ENCODE measurements around the gene GPR137B.
"Not testable (repeated sequence)": the region's sequence is repeated elsewhere in the genome, so short reads cannot be mapped to it uniquely, and the experiment has no call there.

The GPR137B gene

GRCh38 chr1:236144446-236145150 is 2.3 kb downstream of the GPR137B start:
- DNase-seq: no peak

GRCh38 chr1:236147068-236147467 is 4.7 kb downstream of the GPR137B start:
- DNase-seq: no peak

- no peak for DNase-seq
Observed at GRCh38 chr1:236147521-236148469, 5.5 kb downstream of the GPR137B start.

GRCh38 chr1:236148470-236148845 is 6.1 kb downstream of the GPR137B start:
- DNase-seq: no peak

- DNase-seq: no peak
Observed at GRCh38 chr1:236149003-236149595, 6.8 kb downstream of the GPR137B start.

- no peak for DNase-seq
Observed at GRCh38 chr1:236149696-236150228, 7.4 kb downstream of the GPR137B start.

- no peak for DNase-seq
Observed at GRCh38 chr1:236150311-236150955, 8.1 kb downstream of the GPR137B start.

- DNase-seq: no peak
Observed at GRCh38 chr1:236150986-236151385, 8.6 kb downstream of the GPR137B start.

GRCh38 chr1:236151739-236152424 is 9.5 kb downstream of the GPR137B start:
- no peak for DNase-seq

GRCh38 chr1:236154126-236154525 is 11.8 kb downstream of the GPR137B start:
- DNase-seq: no peak

GRCh38 chr1:236154671-236155398 is 12.5 kb downstream of the GPR137B start:
- no peak for DNase-seq

- no peak for DNase-seq
Observed at GRCh38 chr1:236155399-236155767, 13.0 kb downstream of the GPR137B start.

GRCh38 chr1:236155841-236156503 is 13.6 kb downstream of the GPR137B start:
- DNase-seq: no peak

GRCh38 chr1:236156512-236157208 is 14.3 kb downstream of the GPR137B start:
- DNase-seq: no peak

- not testable (repeated sequence) for DNase-seq
Observed at GRCh38 chr1:236158072-236158471, 15.7 kb downstream of the GPR137B start.

- no peak for DNase-seq
Observed at GRCh38 chr1:236158719-236159118, 16.4 kb downstream of the GPR137B start.

- DNase-seq: no peak
Observed at GRCh38 chr1:236159704-236160539, 17.6 kb downstream of the GPR137B start.

GRCh38 chr1:236160540-236161127 is 18.3 kb downstream of the GPR137B start:
- no peak for DNase-seq

- no peak for DNase-seq
Observed at GRCh38 chr1:236161230-236161629, 18.9 kb downstream of the GPR137B start.

Data from amniotic stem cell (primary cell).